CD8-positive, alpha-beta memory T cell (primary cell): ENCODE measurements around the gene INPP5K. TPM values are rescaled to one million over a fixed set of nuclear protein-coding genes. Genes with fewer than 3 reads are reported as not detected.
"Not testable (repeated sequence)": the region's sequence is repeated elsewhere in the genome, so short reads cannot be mapped to it uniquely, and the experiment has no call there.

Experiments
- CTCF ChIA-PET: fragments of 350-600 bp; sonication (Branson Sonifier 250); formaldehyde crosslinking; loops from one replicate; lab custom pipeline; 2021; ENCODE audit warnings: antibody characterized with exemption; lab: Charles Lee
- POLR2A ChIA-PET: fragments of 350-600 bp; sonication (Branson Sonifier 250); formaldehyde crosslinking; loops from one replicate; lab custom pipeline; 2021; ENCODE audit warnings: antibody characterized with exemption; lab: Charles Lee
- DNase-seq, 5 donors: peaks; one replicate each; pipeline versions ENCODE4 v3.0.0 to v3.0.0-alpha.2; 2020 to 2022; ENCODE audit warnings: mixed read lengths in 1 of 5
- H3K27ac ChIP-seq: one replicate; pipeline ENCODE4 v1.7.0; 2013; ENCODE audit warnings: low read depth, mild to moderate bottlenecking, low read length, moderate library complexity
- H3K27me3 ChIP-seq: 2 replicates; pipeline ENCODE4 v1.7.0; 2013; ENCODE audit warnings: low read length, mild to moderate bottlenecking; ENCODE audit not compliant: insufficient read depth, poor library complexity, severe bottlenecking
- H3K36me3 ChIP-seq: 2 replicates; pipeline ENCODE4 v1.7.0; 2013; ENCODE audit warnings: mild to moderate bottlenecking, low read length, moderate library complexity; ENCODE audit not compliant: insufficient read depth
- H3K4me1 ChIP-seq: 2 replicates; pipeline ENCODE4 v1.7.0; 2013; ENCODE audit warnings: mild to moderate bottlenecking, low read length, moderate library complexity; ENCODE audit not compliant: insufficient read depth
- H3K4me3 ChIP-seq: 2 replicates; pipeline ENCODE4 v1.7.0; 2013; ENCODE audit warnings: mild to moderate bottlenecking, low read length
- H3K9me3 ChIP-seq: 2 replicates; pipeline ENCODE4 v1.7.0; 2013; ENCODE audit warnings: mild to moderate bottlenecking, low read length
- H3K27ac Mint-ChIP-seq, 8 donors: one replicate each; pipeline ENCODE4 v1.8.0; 2020 to 2021; ENCODE audit warnings: mixed read lengths in 8 of 8, mild to moderate bottlenecking in 6 of 8, inconsistent platforms in 3 of 8, moderate library complexity in 3 of 8
- H3K27me3 Mint-ChIP-seq, 2 donors: one replicate each; pipeline ENCODE4 v1.8.0; 2020 to 2021; ENCODE audit warnings: mixed read lengths in 2 of 2, mild to moderate bottlenecking in 1 of 2, moderate library complexity in 1 of 2
- H3K36me3 Mint-ChIP-seq, 3 donors: one replicate each; pipeline ENCODE4 v1.8.0; 2020 to 2021; ENCODE audit warnings: mixed read lengths in 3 of 3, inconsistent platforms in 1 of 3, mild to moderate bottlenecking in 1 of 3
- H3K4me1 Mint-ChIP-seq, 3 donors: one replicate each; pipeline ENCODE4 v1.8.0; 2020 to 2021; ENCODE audit warnings: mixed read lengths in 3 of 3, inconsistent platforms in 1 of 3, mild to moderate bottlenecking in 1 of 3
- H3K4me3 Mint-ChIP-seq, 7 donors: one replicate each; pipeline ENCODE4 v1.8.0; 2020 to 2021; ENCODE audit warnings: mixed read lengths in 7 of 7, mild to moderate bottlenecking in 6 of 7, moderate library complexity in 4 of 7, inconsistent platforms in 2 of 7
- H3K9me3 Mint-ChIP-seq, 5 donors: one replicate each; pipeline ENCODE4 v1.8.0; 2020 to 2022; ENCODE audit warnings: mixed read lengths in 5 of 5, mild to moderate bottlenecking in 3 of 5, moderate library complexity in 2 of 5, inconsistent platforms in 1 of 5
- polyA plus RNA-seq: library from polyadenylated mRNA; unstranded; fragments of 300-500 nt; fragmentation: Illumina TruSeq; gene quantifications from one replicate; pipeline ENCODE4 v1.2.3, GENCODE V29; 2021
- total RNA-seq, 2 experiments: library from RNA; stranded (reverse); gene quantifications; one replicate each; pipeline ENCODE4 v1.2.3, GENCODE V29; 2021

INPP5K gene
- 10 to 100 TPM; 29.5 to 31.9 TPM for total RNA-seq
- polyA plus RNA-seq: 80.2 TPM

GRCh38 chr17:1516388-1517161 lies at the start of gene INPP5K:
TSS of gene INPP5K (minus strand) at chr17:1516612. CDS start at chr17:1516499, 113 bp downstream.
- no peaks in the 10 kb centered on the region for H3K27me3 Mint-ChIP-seq
- CTCF ChIA-PET: interaction anchor here (0.8 to 3.7 kb wide), 23 partner anchors 12 to 257 kb away, joined by 3 to 103 read pairs (median 6); partner anchors contain the start of genes RILP and YWHAE
- Histone ChIP-seq H3K27ac (peak within 1 kb of the TSS; percentile 89), H3K9me3 (no peaks in the 10 kb centered on the region), H3K4me3 (peak within 1 kb of the TSS; percentile 88), H3K27me3 (no peaks in the 10 kb centered on the region), H3K4me1 (peaks cover 21% of the 10 kb centered on the region), H3K36me3 (peaks cover 18% of the 10 kb centered on the region)
- H3K36me3 Mint-ChIP-seq: peaks cover 0 to 49% (median 7%) of the 10 kb centered on the region in 3 donors
- H3K27ac Mint-ChIP-seq: peak within 1 kb of the TSS; percentile 90 to 99 (median 96)
- H3K9me3 Mint-ChIP-seq: no peaks in the 10 kb centered on the region
- peaks cover 20 to 43% (median 35%) of the 10 kb centered on the region in 3 donors for H3K4me1 Mint-ChIP-seq
- DNase-seq: peak; percentile 96 to 99 (median 98)
- POLR2A ChIA-PET: interaction anchor here (0.5 to 2.3 kb wide), 21 partner anchors 10 to 528 kb away, joined by 3 to 32 read pairs (median 5); partner anchors contain the start of genes CRK, PITPNA, RILP and SLC43A2
- H3K4me3 Mint-ChIP-seq: peak within 1 kb of the TSS; percentile 93 to 98 (median 94)

GRCh38 chr17:1565877-1566276 lies 49.5 kb upstream of the INPP5K start:
- peaks cover 0 to 6% of the 10 kb centered on the region in 2 donors for H3K27me3 Mint-ChIP-seq
- Histone ChIP-seq H3K4me1 (peaks cover 20% of the 10 kb centered on the region), H3K27ac (no peak overlapping the region), H3K9me3 (no peaks in the 10 kb centered on the region), H3K27me3 (no peaks in the 10 kb centered on the region), H3K4me3 (no peak overlapping the region), H3K36me3 (no peaks in the 10 kb centered on the region)
- ChIA-PET POLR2A (no interaction called here), CTCF (interaction anchor here (1.3 kb wide), 1 partner anchor 200 kb away, joined by 3 read pairs; no protein-coding TSS in a partner anchor)
- peaks cover 32 to 42% (median 38%) of the 10 kb centered on the region in 3 donors for H3K4me1 Mint-ChIP-seq
- H3K36me3 Mint-ChIP-seq: no peaks in the 10 kb centered on the region
- H3K9me3 Mint-ChIP-seq: no peaks in the 10 kb centered on the region
- peak overlapping the region in 3 of 8 donors; percentile 14 to 60 (median 50) for H3K27ac Mint-ChIP-seq
- H3K4me3 Mint-ChIP-seq: peak overlapping the region in 2 of 7 donors; percentile 8 to 89
- no peak for DNase-seq

- POLR2A ChIA-PET: interaction anchor here (0.6 kb wide), 1 partner anchor 67 kb away, joined by 7 read pairs; no protein-coding TSS in a partner anchor
- no peaks in the 10 kb centered on the region for H3K9me3 ChIP-seq
- H3K36me3 ChIP-seq: no peaks in the 10 kb centered on the region
- H3K4me3 Mint-ChIP-seq: peak overlapping the region; percentile 66 to 82 (median 79)
- CTCF ChIA-PET: no interaction called here
- H3K27ac ChIP-seq: no peak overlapping the region
- no peak for DNase-seq
- H3K4me1 ChIP-seq: peaks cover 25% of the 10 kb centered on the region
- no peaks in the 10 kb centered on the region for H3K27me3 ChIP-seq
- peaks cover 0 to 4% of the 10 kb centered on the region in 2 donors for H3K27me3 Mint-ChIP-seq
- peaks cover 42 to 58% (median 50%) of the 10 kb centered on the region in 3 donors for H3K4me1 Mint-ChIP-seq
- no peaks in the 10 kb centered on the region for H3K9me3 Mint-ChIP-seq
- no peaks in the 10 kb centered on the region for H3K36me3 Mint-ChIP-seq
- peak overlapping the region in 7 of 8 donors; percentile 51 to 99 (median 90) for H3K27ac Mint-ChIP-seq
- H3K4me3 ChIP-seq: no peak overlapping the region
Observed at GRCh38 chr17:1563786-1564613, 47.6 kb upstream of the INPP5K start.

GRCh38 chr17:1563471-1563785 lies 47.0 kb upstream of the INPP5K start:
- H3K9me3 ChIP-seq, H3K27me3 Mint-ChIP-seq, H3K27me3 ChIP-seq, CTCF ChIA-PET, H3K36me3 Mint-ChIP-seq, H3K4me3 ChIP-seq, DNase-seq, H3K9me3 Mint-ChIP-seq, H3K36me3 ChIP-seq: not testable (repeated sequence)
- POLR2A ChIA-PET: interaction anchor here (0.6 kb wide), 1 partner anchor 67 kb away, joined by 7 read pairs; no protein-coding TSS in a partner anchor
- peak overlapping the region; percentile 66 to 82 (median 79) for H3K4me3 Mint-ChIP-seq
- H3K4me1 Mint-ChIP-seq: peaks cover 42 to 63% (median 51%) of the 10 kb centered on the region in 3 donors
- Histone ChIP-seq H3K27ac (peak overlapping the region; percentile 31), H3K4me1 (peaks cover 25% of the 10 kb centered on the region)
- H3K27ac Mint-ChIP-seq: peak overlapping the region in 7 of 8 donors; percentile 51 to 99 (median 90)

- peaks cover 0 to 7% (median 1%) of the 10 kb centered on the region in 3 donors for H3K36me3 Mint-ChIP-seq
- ChIA-PET POLR2A (interaction anchor here (0.6 to 1.0 kb wide), 4 partner anchors 45 to 87 kb away, joined by 3 to 5 read pairs (median 4); partner anchors contain the start of genes RILP and SCARF1), CTCF (interaction anchor here (1.1 kb wide), 1 partner anchor 36 kb away, joined by 3 read pairs; no protein-coding TSS in a partner anchor)
- Histone ChIP-seq H3K9me3 (no peaks in the 10 kb centered on the region), H3K36me3 (no peaks in the 10 kb centered on the region), H3K27me3 (no peaks in the 10 kb centered on the region), H3K4me1 (peaks cover 25% of the 10 kb centered on the region), H3K27ac (peak overlapping the region; percentile 24), H3K4me3 (peak overlapping the region; percentile 55)
- no peaks in the 10 kb centered on the region for H3K9me3 Mint-ChIP-seq
- peak overlapping the region in 5 of 7 donors; percentile 78 to 91 (median 82) for H3K4me3 Mint-ChIP-seq
- no peak overlapping the region for H3K27ac Mint-ChIP-seq
- peaks cover 0 to 4% of the 10 kb centered on the region in 2 donors for H3K27me3 Mint-ChIP-seq
- DNase-seq: peak in 2 of 5 donors; percentile 11 to 27
- peaks cover 37 to 61% (median 41%) of the 10 kb centered on the region in 3 donors for H3K4me1 Mint-ChIP-seq
Observed at GRCh38 chr17:1562176-1562643, 45.8 kb upstream of the INPP5K start.

- ChIA-PET POLR2A (no interaction called here), CTCF (interaction anchor here (1.0 to 1.1 kb wide), 3 partner anchors 20 to 196 kb away, joined by 3 read pairs; no protein-coding TSS in a partner anchor)
- peak in 4 of 5 donors; percentile 19 to 45 (median 24) for DNase-seq
- Mint-ChIP-seq H3K4me1 (peaks cover 37 to 59% (median 38%) of the 10 kb centered on the region in 3 donors), H3K27me3 (peaks cover 0 to 4% of the 10 kb centered on the region in 2 donors), H3K36me3 (peaks cover 0 to 11% (median 4%) of the 10 kb centered on the region in 3 donors), H3K4me3 (peak overlapping the region; percentile 78 to 91 (median 84)), H3K9me3 (no peaks in the 10 kb centered on the region), H3K27ac (peak overlapping the region in 7 of 8 donors; percentile 59 to 88 (median 84))
- H3K27ac ChIP-seq: peak overlapping the region; percentile 16
- H3K4me3 ChIP-seq: peak overlapping the region; percentile 55
- no peaks in the 10 kb centered on the region for H3K27me3 ChIP-seq
- peaks cover 22% of the 10 kb centered on the region for H3K4me1 ChIP-seq
- no peaks in the 10 kb centered on the region for H3K36me3 ChIP-seq
- H3K9me3 ChIP-seq: no peaks in the 10 kb centered on the region
Observed at GRCh38 chr17:1561420-1562175, 45.2 kb upstream of the INPP5K start.
